ENCODE data around the gene PDIA2.

- TF ChIP-seq CTCF (conservative IDR thresholded peaks at IDR 0.05 in 1 of 2, IDR thresholded peaks at IDR 0.05 in 1 of 2; ENCODE audit: extremely low read depth in 1 of 2, insufficient read depth in 1 of 2, low read depth in 1 of 2, low read length in 2 of 2) (no peak), EZH2 (IDR thresholded peaks at IDR 0.05; ENCODE audit: borderline replicate concordance, low read length) (no peak)
Measured at GRCh38 chr16:293043-293775, 10.2 kb downstream of the PDIA2 start.
